ENCODE data around the gene DHDH.
"Not testable (repeated sequence)": the region's sequence is repeated elsewhere in the genome, so short reads cannot be mapped to it uniquely, and the experiment has no call there.

Gene DHDH

DNA sequence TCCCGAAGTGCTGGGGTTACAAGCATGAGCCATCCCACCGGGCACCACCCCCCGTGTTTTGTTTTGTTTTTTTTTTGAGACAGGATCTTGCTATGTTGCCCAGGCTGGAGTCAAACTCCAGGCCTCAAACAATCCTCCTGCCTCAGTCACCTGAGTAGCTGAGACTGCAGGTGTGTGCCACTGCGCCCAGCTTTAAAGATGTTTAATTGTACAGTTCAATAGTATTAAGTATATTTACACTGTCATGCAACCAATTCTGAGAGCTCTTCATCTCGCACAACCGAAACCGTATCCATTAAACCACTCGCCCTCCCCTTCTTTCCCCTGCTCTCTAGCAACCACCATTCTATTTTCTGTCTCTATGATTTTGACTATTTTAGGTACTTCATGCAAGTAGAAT is 17.7 kb upstream of the DHDH start:
- no peak for DNase-seq (ENCODE audit: low read depth in 3 of 3)

DNA sequence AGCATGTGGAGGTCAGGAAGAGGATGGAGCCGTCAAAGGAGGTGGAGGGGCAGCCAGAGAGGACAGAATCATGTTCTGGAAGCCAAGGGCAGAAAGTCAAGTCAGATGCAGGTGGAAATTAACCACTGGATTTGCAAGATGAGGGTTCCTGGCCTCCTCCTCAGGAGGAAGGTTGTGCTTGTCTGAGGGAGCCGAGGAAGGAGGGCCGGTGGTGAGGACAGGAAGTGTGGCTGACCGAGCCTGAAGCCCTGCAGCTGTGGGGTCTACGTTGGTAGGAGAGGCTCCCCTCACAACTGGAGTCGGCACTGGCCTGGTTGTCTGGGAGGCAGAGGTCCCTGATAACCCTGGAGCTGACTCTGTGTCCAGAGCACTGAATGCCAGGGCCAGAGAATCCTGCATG is 15.4 kb upstream of the DHDH start:
- no peak for DNase-seq (ENCODE audit: low read depth in 3 of 3)

DNA sequence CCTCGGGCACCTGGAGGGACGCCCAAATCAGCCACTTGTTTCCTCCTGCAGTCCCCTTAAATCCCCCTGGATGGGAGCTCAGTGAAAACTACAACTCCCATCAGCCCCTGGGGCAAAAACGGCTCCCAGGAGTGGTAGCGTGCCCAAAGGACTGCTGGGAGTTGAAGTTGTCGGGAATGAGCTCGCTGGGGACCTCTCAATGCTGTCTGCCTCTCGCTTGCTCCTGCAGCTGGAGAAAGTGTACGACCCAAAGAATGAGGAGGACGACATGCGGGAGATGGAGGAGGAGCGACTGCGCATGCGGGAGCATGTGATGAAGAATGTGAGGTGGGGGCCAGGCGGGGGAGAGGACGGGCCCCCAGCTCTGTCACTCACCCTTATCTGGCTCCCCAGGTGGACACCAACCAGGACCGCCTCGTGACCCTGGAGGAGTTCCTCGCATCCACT is 14.7 kb upstream of the DHDH start:
- no peak for DNase-seq (ENCODE audit: low read depth in 3 of 3)

DNA sequence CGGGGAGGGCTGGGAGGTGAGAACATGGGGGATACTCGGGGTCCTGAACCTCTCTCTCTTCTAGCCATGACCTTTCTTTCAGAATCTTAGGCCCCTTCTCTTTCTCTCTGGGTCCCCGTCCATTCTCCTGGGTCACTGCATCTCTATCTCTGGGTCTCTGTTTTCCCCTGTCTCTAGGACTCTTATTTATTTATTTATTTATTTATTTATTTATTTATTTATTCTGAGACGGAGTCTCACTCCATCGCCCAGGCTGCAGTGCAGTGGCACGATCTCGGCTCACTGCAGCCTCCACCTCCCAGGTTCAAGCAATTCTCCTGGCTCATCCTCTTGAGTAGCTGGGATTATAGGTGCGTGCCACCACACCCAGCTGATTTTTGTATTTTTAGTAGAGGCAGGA is 14.2 kb upstream of the DHDH start:
- DNase-seq (ENCODE audit: low read depth in 3 of 3), result not testable (repeated sequence)

DNA sequence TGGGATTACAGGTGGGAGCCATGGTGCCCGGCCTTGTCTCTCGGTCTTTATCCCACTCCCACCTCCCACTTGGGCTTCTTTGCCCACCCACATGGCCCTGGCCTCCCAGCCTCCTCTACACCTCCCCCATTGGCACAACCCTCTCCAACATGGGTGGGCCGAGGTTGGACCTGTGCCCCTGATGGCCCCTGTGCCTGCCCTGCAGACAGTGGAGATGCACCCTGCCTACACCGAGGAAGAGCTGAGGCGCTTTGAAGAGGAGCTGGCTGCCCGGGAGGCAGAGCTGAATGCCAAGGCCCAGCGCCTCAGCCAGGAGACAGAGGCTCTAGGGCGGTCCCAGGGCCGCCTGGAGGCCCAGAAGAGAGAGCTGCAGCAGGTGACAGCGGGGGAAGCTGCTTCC is 12.6 kb upstream of the DHDH start:
- no peak for DNase-seq (ENCODE audit: low read depth in 3 of 3)

DNA sequence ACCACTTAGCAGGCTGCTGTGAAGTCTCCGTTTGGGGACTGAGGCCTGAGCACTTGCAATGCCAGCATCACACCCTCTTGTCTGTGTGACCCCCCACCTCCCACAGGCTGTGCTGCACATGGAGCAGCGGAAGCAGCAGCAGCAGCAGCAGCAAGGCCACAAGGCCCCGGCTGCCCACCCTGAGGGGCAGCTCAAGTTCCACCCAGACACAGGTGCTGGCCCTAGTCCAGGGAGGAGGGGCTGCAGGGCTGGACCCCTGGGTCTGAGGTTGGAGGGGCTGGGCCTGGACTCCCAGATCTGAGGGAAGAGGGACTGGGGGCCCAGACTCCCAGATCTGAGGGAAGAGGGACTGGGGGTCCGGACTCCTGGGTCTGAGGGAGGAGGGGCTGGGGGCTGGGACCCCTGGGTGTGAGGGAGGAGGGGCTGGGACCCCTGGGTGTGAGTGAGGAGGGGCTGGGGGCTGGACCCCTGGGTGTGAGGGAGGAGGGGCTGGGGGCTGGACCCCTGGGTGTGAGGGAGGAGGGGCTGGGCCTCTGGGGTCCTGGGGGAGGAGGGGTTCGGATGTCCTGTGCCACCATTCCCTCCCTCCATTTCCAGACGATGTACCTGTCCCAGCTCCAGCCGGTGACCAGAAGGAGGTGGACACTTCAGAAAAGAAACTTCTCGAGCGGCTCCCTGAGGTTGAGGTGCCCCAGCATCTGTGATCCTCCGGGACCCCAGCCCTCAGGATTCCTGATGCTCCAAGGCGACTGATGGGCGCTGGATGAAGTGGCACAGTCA is 11.6 kb upstream of the DHDH start:
- no peak for DNase-seq (ENCODE audit: low read depth in 3 of 3)

DNA sequence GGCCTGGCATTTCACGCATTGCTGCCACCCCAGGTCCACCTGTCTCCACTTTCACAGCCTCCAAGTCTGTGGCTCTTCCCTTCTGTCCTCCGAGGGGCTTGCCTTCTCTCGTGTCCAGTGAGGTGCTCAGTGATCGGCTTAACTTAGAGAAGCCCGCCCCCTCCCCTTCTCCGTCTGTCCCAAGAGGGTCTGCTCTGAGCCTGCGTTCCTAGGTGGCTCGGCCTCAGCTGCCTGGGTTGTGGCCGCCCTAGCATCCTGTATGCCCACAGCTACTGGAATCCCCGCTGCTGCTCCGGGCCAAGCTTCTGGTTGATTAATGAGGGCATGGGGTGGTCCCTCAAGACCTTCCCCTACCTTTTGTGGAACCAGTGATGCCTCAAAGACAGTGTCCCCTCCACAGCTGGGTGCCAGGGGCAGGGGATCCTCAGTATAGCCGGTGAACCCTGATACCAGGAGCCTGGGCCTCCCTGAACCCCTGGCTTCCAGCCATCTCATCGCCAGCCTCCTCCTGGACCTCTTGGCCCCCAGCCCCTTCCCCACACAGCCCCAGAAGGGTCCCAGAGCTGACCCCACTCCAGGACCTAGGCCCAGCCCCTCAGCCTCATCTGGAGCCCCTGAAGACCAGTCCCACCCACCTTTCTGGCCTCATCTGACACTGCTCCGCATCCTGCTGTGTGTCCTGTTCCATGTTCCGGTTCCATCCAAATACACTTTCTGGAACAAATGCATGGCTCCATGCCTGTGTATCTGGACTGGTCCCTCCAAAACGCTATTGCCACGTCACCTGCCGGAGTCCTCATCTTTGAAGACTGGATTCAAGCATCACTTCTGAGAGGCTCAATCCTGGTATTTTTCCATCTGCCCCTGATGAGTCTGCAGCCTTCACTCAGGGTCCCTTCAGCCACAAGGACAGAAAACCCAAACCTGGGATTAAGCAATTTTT is 10.7 kb upstream of the DHDH start:
- no peak for DNase-seq (ENCODE audit: low read depth in 3 of 3)

DNA sequence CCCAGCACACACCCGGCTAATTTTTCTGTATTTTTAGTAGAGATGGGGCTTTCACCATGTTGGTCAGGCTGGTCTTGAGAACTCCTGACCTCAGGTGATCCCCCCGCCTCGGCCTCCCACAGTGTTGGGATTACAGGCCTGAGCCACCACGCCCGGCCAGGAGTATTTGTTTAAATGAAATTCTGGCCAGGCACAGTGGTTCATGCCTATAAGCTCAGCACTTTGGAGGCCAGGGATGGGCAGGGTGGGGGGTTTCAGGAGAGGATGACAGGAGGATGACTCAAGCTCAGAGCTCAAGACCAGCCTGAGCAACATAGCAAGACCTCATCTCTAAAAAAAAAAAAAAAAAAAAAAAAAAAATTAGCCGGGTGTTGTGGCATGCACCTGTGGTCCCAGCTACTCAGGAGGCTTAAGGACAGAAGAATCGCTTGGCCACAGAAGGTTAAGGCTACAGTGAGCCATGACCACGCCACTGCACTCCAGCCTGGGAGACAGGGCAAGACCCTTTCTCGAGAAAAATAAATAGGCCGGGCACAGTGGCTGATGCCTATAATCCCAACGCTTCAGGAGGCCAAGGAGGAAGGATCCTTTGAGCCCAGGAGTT is 8.2 kb upstream of the DHDH start:
- DNase-seq (ENCODE audit: low read depth in 3 of 3), result no peak

DNA sequence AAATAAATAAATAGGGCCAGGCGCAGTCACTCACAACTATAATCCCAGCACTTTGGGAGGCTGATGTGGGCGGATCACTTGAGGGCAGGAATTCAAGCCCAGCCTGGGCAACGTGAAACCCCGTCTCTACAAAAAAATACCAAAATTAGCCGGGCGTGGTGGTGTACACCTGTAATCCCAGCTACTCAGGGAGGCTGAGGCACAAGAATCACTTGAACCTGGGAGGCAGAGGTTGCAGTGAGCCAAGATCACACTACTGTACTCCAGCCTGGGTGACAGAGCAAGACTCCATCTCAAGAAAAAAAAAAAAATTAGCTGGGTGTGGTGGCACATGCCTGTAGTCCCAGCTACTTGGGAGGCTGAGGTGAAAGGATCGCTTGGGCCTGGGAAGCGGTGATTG is 7.6 kb upstream of the DHDH start:
- not testable (repeated sequence) for DNase-seq (ENCODE audit: low read depth in 3 of 3)

DNA sequence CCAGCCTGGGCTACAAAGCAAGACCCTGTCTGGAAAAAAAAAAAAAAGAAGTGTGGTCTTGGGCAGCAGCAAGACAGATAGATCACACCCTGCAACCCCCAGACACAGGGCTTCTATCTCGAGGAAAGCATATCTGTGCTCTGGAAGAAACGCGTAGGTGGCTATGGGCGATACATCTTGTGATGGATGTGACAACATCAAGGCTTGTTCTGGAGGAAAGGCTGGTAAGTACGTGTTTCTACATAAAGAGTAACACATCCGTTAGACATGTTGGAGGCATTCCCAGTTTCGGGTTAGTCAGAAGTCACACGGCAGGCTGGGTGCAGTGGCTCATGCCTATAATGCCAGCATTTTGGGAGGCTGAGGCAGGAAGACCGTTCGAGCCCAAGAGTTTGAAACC is 6.6 kb upstream of the DHDH start:
- DNase-seq (ENCODE audit: low read depth in 3 of 3), result no peak

DNA sequence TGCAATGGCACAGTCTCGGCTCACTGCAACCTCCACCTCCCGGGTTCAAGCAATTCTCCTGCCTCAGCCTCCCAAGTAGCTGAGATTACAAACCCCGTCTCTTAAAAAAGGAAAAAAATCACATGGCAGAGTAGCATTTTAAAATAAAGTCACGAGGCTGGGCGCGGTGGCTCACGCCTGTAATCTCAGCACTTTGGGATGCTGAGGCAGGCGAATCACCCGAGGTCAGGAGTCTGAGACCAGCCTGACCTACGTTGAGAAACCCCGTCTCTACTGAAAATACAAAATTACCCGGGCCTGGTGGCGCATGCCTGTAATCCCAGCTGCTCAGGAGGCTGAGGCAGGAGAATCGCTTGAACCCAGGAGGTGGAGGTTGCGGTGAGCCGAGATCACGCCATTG is 5.8 kb upstream of the DHDH start:
- not testable (repeated sequence) for DNase-seq (ENCODE audit: low read depth in 3 of 3)

DNA sequence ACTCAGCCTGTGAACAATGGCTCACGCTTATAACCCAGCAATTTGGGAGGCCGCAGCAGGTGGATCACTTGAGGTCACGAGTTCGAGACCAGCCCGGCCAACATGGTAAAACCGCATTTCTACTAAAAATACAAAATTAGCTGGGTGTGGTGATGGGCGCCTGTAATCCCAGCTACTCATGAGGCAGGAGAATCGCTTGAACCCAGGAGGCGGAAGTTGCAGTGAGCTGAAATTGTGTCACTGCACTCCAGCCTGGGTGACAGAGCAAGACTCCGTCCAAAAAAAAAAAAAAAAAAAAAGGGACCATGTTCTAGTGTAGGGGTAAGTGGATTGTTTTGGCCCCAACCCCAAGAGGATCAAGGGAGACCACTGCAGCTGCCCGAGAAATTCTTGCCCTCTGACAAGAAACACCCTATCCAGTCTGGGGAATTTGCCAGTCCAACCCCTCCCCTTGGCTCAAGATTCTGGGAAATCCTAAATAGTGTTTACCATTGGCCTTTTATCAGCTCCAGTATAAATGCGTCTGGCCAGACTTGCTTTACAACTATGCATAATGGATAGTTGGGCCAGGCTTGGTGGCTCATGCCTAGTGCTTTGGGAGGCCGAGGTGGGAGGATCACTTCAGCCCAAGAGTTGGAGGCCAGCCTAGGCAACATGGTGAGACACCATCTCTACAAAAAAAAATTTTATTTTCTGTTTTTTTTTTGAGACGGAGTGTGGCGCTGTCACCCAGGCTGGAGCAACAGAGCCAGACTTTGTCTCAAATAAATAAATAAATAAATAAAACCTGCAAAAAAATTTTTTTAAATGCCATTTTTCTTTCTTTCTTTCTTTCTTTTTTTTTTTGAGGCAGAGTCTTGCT is 5.1 kb upstream of the DHDH start:
- DNase-seq (ENCODE audit: low read depth in 3 of 3), result no peak

DNA sequence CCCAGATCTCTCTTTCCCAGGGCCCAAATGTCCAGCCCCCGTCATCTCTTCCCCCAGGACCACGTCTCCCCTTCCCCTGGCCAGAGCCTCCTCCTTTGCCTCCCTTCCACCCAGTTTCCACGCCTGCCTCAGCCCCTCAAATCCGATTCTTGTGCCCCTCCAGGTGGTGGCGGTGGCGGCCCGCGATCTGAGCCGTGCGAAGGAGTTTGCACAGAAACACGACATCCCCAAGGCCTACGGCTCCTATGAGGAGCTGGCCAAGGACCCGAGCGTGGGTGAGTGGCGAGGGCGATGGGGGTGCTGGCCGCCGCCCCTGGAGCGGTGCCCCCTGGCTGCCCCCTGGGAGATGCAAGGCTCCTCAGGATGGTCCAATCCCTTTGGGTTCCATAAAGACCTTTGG is 1.3 kb downstream of the DHDH start:
- DNase-seq (ENCODE audit: low read depth in 3 of 3), result no peak

DNA sequence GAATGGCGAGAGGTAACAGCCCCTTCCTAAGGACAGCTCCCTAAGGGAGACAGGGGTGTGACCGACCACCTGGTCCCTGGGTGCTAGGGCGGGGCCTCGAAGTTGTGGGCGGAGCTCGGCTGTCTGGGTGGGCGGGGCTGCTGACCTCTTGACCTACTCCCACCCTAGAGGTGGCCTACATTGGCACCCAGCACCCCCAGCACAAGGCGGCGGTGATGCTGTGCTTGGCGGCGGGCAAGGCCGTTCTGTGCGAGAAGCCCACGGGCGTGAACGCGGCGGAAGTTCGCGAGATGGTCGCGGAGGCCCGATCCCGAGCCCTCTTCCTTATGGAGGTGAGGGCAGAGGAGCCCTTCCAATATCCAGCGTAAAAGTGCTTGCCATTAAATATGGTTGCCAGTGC is 2.4 kb downstream of the DHDH start:
- no peak for DNase-seq (ENCODE audit: low read depth in 3 of 3)

DNA sequence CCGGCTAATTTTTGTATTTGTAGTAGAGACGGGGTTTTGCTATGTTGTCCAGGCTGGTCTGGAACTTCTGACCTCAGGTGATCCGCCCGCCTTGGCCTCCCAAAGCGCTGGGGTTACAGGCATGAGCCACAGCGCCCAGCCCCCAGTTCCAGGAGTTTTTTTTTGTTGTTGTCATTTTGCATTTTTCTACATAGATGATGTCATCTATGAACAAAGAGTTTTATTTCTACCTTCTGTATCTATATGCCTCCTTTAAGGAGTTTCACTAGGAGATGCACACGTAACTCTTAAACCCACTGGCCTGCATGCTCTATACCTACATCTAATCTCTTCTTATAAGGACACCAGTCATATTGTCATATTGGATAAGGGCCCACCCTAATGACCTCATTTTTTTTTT is 4.8 kb downstream of the DHDH start:
- no peak for DNase-seq (ENCODE audit: low read depth in 3 of 3)

DNA sequence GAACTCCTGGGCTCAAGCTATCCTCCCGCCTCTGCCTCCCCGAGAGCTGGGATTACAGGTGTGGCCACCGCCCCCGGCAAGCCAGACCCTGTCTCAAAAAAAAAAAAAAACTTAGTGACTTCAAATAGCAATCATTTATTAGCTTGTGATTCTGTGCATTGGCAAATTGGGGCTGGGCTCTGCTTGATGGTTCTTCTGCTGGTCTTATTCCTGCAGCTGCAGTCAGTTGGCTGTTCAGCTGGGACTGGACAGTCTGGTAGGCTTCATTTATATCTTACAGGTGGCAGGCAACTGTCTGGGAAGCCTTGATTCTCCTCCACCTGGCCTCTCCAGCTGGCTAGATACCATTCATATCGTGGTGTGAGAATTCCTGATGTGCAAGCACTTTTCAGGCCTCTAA is 7.4 kb downstream of the DHDH start:
- no peak for DNase-seq (ENCODE audit: low read depth in 3 of 3)

DNA sequence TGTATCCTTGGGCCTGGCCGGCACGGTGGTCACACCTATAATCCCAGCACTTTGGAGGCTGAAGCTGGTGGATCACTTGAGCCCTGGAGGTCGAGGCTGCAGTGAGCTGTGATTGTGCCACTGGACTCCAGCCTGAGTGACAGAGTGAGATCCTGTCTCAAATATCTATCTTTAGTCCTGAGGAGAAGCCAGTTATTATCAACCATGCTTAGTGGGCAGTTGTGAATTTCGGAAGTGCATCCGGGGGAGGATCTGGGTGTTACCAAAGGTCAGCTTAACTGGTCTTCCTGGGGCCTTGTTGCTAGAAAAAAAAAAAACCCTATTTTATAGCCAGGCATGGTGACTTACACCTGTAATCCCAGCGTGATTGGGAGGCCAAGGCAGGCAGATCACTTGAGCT is 9.6 kb downstream of the DHDH start:
- DNase-seq (ENCODE audit: low read depth in 3 of 3), result no peak

DNA sequence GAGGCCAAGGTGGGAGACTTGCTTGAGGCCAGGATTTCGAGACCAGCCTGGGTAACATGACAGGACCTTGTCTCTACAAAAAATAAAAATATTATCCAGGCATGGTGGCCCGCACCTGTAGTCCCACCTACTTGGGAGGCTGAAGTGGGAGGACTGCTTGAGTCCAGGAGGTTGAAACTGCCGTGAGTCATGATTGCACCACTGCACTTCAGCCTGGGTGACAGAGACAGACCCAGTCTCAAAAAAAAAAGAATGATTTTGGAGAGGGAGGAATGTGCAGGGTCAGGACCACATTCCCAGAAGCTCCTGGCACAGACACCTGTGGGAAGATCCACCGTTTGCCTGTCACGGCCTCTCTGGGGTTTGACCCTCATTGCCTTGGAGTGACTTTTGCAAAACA is 11.9 kb downstream of the DHDH start:
- DNase-seq (ENCODE audit: low read depth in 3 of 3), result no peak

DNA sequence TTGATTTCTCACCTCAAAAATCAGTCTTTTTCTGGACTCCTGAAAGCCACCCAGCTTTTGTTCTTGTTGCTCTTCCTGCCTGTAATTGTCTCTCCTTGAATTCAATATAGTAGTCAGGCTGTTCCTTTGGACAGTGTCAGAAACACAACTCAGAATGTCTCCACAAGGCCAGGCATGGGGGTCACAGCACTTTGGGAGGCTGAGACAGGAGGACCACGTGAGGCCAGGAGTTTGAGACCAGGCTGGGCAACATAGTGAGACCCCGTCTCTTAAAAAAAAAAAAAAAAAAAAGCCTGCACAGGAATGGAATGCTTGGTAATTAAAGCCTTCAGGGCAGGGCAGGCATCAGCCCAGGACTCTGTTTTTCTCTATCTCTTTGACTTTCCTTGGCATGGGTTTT is 12.3 kb downstream of the DHDH start:
- DNase-seq (ENCODE audit: low read depth in 3 of 3), result no peak

DNA sequence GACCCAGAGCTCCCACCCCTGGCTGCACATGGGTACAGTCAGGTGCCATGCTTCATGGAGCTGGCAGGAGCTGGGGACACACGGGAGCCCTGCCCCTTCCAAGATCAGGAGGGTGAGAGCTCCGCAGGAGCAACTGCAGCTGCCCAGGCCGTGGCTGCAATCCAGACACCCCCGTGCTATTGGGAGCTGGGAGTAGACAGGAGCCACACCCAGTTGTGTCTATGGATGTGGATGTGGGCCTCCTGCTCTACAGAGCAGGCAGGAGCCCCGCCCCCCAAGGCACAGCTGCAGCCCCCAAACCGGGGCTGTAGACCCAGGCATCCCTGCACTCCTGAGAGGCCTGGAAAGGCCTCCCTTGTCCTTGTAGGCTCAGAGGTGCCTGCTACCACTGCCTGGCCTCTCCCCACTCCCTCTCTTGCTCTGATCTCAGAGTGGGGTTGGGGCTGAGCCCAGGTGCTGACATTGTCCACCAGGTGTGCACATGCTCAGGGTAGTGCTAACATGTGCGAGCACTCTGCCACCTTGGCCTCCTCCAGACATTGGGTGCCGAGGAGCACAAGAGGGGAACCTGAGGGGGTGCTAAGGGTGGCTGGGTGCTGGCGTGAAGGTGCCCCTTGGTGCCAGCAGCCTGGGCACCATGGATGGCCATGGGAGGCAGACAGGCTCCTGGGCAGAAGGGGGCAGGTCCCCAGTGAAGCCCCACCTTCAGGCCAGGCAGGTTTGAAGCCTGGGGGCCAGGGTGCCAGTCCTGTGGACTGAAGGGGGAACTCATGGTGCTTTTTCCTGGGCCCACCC is 13.2 kb downstream of the DHDH start:
- DNase-seq (ENCODE audit: low read depth in 3 of 3), result no peak

DNA sequence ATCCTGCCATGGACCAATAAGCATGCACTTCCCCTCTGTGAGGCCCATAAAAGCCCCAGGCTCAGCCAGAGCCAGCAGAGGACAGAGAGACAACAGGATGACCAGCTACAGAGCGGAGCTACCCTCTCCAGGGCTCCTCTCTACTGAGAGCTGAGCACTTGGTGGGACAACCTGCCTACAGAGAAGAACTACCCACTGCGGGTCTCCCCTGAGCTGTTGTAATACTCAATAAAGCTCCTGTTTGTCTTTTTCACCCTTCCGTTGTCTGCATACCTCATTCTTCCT is 13.7 kb downstream of the DHDH start:
- DNase-seq (ENCODE audit: low read depth in 3 of 3), result no peak
